ENCODE measurements around the gene JUN.

DNA sequence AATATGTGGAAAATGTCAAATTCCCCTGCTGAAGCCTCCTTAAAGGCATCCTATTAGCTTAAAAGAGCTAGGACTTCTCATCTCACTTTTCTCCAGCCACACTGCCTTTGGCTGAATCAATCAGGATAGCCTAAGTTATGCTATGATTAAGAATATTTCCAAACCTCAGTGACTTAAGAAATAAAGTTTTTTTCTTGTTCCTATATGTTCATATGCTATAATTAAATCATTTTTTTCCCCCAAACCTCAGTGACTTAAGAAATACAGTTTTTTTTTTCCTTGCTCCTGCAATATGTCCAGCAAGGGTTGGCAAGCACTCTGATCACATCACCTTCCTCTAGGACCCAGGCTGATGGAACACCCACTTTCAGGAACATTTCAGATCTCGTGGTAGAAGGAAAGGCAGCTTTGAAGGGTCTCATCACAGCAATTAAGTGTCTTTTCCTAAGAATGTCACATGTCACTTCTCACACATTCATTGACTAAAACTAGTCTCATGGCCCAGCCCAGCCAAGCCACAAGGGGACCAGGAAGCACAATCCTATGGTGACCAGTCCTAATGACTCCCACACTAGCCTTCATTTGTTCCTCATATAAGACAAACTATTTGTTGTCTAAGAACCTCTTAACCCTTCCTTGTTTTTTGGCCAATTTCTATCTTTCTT lies 6.3 kb upstream of the JUN start:
- TF ChIP-seq POLR2AphosphoS5 (IDR thresholded peaks at IDR 0.05; ENCODE audit: low read depth, low read length) (no peak), TAF1 (IDR thresholded peaks at IDR 0.05; ENCODE audit: borderline replicate concordance, insufficient read depth, low read length) (no peak), SIN3A (IDR thresholded peaks at IDR 0.05; ENCODE audit: borderline replicate concordance, insufficient read depth, low read length) (no peak), FOXP2 (optimal IDR thresholded peaks at IDR 0.05; ENCODE audit: borderline replicate concordance, extremely low read depth, extremely low read length, insufficient read depth) (no peak)
- TF ChIP-seq, protein P1, sequence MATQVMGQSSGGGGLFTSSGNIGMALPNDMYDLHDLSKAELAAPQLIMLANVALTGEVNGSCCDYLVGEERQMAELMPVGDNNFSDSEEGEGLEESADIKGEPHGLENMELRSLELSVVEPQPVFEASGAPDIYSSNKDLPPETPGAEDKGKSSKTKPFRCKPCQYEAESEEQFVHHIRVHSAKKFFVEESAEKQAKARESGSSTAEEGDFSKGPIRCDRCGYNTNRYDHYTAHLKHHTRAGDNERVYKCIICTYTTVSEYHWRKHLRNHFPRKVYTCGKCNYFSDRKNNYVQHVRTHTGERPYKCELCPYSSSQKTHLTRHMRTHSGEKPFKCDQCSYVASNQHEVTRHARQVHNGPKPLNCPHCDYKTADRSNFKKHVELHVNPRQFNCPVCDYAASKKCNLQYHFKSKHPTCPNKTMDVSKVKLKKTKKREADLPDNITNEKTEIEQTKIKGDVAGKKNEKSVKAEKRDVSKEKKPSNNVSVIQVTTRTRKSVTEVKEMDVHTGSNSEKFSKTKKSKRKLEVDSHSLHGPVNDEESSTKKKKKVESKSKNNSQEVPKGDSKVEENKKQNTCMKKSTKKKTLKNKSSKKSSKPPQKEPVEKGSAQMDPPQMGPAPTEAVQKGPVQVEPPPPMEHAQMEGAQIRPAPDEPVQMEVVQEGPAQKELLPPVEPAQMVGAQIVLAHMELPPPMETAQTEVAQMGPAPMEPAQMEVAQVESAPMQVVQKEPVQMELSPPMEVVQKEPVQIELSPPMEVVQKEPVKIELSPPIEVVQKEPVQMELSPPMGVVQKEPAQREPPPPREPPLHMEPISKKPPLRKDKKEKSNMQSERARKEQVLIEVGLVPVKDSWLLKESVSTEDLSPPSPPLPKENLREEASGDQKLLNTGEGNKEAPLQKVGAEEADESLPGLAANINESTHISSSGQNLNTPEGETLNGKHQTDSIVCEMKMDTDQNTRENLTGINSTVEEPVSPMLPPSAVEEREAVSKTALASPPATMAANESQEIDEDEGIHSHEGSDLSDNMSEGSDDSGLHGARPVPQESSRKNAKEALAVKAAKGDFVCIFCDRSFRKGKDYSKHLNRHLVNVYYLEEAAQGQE (IDR thresholded peaks at IDR 0.05; ENCODE audit: insufficient read depth in 1 of 2, low read depth in 2 of 2, low read length in 2 of 2) = no peak

Data from PFSK-1 (cell line).